Stimulated activated CD8-positive, alpha-beta memory T cell treated with anti-CD3 and anti-CD28 coated beads, Interleukin-2, amount 100 ng/mL, for 48 hours (primary cell): ENCODE results near the gene OGDH.
A peak's percentile ranks its signal among the peaks of the same experiment; 100 is the strongest.

Source experiments
- DNase-seq, 2 donors: peaks; one replicate each; pipeline ENCODE4 v3.0.0-alpha.2; 2020; ENCODE audit warnings: low read depth in 2 of 2

The OGDH gene

DNA sequence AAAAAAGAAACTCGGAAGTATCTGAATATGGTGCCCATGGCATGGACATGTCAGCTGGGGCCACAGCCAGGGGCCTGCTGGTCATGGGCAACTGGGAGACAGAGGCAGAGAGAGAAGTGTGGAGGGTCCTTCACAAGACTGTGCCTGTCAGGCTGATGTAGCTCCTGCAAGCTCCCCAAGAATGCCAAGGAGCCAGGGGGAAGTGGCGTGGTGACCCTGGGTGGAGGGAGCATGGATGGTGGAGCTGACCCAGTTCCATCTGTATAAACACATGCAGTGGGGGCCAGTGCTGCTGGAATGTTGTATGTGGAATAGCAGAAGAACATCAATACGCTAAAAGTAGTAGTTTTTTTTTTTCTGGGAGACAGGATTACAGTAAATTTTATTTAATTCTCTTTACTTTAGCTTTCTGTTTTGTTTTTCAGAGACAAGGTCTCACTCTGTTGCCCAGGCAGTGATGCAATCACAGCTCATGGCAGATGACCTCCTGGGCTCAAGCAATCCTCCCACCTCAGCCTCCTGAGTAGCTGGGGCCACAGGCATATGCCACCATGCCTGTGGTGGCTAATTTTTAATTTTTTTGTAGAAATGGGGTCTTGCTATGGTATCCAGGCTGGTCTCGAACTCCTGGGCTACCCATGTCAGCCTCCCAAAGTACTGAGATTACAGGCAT lies 131.8 kb downstream of the OGDH start:
- DNase-seq, result no peak

DNA sequence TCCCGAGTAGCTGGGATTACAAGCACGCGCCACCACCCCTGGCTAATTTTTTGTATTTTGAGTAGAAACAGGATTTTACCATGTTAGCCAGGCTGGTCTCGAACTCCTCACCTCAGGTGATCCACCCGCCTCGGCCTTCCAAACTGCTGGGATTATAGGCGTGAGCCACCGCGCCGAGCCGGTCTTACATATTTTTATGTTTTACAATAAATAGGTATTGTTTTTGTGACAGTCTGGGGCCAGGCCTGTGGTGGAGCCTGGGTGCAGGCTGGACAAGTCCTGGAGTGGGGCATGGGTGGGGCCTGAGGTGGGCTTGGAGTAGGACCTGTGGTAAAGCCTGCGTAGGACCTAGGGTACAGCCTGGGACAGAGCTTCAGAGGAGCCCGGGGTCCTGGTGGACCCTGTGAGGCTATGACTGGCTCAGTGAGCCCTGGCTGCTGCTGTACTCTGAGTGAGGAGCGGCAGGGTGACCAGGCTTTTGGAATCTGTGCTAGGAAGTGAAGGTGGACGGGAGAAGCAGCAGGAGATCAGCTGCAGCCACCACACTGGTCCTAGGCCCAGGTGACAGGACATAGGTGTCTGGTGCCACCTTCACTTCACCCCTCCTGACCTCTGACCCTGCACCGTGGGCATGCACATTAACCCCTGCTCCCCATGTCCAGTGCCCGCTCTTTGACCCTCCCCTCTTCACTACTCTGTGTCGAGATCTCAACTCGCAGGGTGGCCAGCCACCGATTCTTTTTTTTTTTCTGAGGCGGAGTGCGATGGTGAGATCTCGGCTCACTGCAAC lies 132.6 kb downstream of the OGDH start:
- DNase-seq, result no peak

DNA sequence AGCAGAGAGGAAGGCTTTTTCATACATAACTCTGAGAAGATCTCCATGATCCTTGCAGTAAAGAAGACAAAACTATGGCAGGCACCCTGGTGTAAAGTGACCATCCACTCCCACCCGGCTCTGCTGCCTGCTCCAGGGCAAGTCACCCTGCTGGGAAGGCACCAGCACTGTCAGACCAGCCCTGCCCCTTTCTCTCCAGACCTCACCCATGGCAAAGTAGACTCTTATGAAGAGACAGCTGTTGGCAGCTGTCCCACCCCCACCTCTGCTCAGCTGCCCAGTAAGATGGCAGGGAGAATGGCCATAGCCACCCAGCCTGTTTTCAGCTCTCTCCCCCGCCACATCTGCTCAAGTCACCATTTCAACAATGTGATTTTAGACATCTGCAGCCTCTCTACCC lies 133.6 kb downstream of the OGDH start:
- no peak for DNase-seq

DNA sequence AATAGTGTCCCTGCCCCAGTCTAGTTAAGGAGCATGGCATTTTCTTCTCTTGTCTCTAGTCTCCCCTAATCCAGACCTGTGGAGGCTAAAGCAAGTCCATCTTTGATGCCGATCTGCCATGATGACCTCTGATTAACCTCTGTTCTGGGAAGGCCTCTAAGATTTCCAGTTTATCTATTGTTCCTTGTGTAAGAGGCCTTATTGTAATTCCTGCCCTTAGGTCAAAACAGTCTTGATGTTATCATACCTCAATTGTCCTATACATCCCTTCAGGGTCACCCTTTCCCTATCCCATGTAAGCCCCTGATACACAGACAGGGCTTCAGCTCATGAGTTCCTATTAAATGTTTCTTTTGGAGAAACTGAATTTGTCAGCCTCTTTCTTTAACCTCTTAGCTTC lies 137.3 kb downstream of the OGDH start:
- DNase-seq, result no peak

DNA sequence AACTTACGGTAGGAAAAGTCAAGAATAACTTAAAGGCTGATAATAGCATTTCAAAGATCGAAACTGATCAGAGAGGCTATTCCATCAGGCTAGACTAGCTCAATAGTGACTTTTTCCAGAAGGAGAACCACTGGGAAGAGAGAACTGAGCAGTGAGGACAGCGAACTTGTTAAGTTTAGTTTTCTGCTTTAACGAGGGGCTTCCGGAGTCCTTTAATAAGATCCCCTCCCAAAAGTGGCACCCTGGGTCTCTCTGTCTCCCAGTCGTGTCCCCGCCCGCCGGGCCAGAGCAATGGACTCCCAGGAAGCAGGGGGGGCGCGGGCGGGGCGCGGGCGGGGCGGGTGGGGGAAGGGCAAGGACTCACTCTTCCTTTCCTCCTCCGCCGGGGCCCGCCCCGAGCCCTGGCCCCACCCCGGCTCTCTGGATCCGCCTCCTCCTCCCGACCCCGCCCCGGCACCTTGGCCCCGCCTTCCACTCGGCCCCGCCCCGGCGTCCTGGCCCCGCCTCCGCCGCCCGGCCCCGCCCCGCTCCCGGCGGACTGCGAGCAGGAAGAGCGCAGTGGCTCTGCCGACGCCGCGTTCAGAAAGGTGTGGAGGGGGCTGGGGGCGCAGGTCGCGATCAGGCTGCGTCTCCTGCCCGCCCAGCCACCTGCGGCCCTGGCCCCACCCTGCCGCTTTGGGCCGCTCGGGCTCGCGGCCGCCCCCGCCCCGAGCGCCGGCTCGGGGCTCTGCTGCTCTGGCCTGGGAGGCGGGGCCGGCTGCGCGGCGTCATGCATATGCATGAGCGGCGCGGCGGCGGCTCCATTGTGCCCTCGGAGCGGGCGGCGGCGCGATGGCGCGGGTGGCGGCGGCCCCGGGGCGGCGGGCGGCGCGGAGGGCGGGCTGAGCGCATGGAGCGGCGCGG lies 141.9 kb downstream of the OGDH start, which contains the start of gene ZMIZ2:
ZMIZ2 (plus strand) TSS at position 803 of the 903 bp plus-strand sequence. CDS start 7,403 bp downstream, outside the sequence.
- DNase-seq, result peak; percentile 80 to 88

DNA sequence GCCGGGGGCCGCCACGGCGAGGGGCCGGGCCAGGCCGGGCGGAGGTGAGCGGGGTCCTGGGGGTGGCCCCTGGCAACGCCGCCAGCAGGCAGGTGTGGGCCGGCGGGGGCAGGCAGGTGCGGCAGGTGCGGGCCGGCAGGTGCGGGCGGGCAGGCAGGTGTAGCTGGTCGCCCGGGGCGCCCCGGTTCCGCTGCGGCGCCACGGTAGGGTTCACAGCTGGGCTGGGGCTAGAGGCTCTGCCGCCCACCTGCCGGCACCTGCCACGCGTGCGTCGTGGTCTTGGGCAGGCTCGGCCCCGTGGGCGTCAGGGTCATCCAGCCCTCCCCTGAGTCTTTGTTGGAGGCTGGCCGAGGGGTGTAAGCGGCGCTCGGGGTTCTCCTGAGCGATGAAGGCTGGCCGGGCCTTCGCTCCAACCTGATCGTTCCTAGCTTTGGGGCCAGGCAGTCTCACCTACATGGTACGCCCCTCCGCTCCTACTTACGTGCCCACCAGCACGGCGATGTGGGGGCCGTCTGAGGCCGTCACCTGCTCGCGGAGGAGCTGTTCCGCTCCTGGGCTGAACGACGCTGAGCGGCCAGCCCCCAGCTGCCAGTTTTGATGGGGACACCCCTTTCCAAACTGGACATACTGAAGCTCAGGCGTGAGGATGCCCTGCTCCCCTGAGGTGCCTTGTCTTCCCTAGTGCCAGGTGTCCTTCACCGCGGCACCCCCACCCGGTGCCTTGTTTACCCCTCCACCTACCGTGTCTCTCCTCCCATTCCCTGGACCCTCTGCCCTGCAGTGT lies 142.7 kb downstream of the OGDH start:
- DNase-seq, result peak; percentile 14 to 17

DNA sequence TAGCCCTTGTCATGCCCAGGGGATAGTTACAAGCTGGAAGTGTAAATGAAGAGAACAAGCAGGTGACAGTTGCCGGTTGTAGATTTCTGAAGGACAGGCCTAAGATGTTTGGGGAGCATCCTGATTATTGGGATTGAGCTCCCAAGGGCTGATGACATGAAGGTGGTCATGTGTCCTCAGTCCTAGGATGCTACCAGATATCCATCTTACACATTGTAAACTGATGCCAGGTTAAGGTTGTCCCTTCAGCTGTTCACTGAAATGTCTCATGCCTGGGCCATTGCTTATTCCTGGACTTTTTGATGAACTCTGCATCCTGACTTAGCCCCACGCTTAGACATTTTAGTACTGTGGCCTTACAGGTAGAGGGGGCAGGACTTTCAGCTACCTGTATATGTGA lies 143.6 kb downstream of the OGDH start:
- DNase-seq, result no peak

DNA sequence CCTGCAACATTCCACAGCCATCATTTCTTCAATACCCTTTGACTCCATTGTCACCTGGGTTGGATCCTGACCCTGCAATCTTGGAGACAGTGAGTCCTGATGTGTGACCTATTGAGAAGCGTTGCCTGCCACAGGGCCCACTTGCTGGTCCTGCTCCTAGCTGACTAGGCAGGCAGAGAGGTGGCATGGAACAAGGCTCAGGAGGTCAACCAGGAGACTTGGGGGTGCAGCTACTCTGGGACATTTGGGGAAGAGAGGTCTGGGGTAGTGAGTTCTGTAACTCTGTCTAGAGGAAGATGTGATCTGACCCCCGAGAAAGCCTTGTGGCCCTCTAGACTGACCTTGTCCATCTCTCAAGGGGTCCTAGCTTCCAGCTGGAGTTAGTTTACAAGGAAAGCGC lies 144.0 kb downstream of the OGDH start:
- no peak for DNase-seq

DNA sequence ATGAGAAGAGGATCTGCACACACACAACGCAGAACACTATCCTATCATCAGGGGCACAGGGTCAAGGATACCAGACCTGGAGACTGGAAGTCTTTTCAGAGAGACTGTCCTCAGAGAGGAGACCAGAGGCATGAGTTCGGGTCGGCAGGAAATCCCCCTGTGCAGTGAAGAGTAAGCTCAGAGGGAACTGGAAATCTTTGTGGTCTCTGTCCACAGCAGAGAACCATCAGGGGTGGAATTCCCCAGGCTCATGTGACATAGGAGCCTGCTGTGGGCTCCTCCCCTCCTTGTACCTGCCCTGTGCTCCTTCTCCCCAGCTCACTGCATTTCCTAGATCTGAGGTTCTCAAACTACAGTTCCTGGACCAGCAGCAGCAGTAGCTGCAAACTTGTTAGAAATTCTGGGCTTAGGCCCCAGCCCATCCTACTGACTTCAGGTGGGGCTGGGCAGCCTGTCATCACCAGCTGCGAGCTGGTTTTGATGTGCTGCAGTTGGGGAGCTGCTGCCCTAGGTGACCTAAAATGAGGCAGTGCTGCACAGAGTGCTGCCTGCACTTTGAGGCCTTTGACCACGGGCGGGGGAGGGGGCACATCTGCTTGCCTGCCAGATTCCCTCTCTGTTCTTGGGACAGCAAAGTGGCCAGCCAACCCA lies 144.6 kb downstream of the OGDH start:
- peak; percentile 23 to 36 for DNase-seq

DNA sequence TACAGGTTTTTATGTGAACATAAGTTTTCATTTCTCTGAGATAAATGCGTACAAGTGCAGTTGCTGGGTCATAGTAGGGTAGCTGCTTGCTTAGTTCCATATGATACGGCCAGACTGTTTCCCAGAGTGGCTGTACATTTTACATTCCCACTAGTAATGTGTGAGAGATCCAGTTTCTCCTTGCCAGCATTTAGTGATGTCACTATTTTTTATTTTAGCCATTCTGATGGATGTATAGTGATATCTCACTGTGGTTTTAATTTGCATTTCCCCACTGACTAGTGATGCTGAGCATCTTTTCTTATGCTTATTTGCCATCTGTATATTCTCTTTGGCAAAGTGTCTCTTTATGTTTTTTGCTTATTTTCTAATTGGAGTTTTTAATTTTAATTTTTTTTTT lies 146.4 kb downstream of the OGDH start:
- no peak for DNase-seq

DNA sequence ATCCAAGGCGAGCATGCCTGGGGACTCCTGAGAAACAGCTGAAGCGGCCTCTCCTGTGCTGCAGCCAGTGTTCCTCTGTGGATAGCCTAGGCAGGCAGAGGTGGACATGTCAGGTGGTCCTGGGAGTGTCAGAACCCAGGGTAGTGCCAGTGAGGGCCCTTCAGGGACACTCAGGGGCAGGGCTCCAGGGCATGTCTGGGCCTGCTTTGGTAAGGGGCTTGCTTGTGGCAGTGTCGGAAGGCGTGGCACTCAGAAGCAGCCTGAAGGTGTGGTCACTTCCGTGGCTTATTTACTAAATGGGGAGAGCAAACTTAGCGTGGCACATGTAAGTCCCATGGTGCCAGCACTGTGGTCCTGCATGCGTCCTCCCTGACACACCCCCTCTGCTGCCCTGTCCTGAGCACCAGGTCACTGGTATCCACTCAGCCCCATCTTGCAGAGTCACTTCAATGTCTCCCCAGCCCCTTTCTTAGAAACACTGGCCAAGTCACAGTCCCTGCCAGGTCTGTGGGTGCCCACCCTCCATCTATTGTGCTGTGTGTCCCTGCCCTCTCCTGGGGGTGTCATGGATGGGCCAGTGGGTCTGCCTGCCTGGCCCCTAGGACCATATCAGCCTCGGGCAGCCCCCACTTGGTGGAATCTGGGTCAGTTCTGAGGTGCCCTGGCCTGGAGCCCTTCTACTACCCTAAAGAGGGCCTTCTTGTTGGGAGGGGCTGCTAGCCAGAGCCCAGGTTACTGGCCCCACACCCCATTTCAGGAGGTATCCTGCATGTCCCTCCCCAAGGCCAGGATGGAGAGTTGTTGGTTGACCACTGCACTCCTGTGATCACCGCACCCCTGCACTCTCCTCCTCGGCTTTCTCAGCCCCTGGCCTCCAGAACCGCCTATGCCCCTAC lies 148.6 kb downstream of the OGDH start:
- no peak for DNase-seq

DNA sequence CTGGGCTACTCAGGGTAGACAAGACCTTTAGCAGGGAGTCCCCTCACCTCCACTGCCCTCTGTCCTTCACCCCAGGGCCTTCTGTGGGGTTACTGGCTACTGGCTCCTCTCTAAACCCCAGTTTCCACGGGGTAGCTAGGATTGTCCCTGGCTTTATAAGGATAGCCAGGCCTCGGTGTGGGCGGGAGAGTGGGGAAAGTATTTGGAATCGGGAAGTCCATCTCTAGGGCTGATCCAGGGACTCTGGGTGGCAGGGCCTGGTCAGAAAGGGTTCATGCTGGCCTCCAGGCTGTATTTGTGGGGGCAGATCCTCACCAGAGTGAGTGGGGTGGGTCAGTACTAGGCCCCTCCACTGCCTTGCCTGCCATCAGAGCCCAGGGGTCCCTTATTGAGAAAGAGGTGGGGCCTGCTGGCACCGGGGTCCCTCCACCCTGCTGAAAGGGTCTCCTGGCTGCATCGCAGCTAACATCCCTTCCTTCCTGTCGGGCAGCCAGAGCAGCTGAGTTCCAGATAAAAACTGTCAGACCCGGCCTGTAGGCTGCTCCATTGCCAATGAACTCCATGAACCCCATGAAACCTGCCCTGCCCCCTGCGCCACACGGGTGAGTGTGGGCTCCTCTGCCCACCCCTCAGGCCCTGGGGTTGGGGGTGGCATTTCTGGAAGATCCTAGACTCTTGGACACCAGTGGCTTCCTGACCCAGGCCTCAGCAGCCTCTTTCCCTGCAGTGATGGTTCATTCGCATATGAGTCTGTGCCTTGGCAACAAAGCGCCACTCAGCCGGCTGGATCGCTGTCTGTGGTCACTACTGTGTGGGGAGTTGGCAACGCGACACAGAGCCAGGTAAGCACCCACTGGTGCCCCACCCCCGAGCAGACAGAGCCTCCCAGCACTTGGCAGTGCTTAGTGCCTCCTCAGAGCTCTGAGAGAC lies 149.5 kb downstream of the OGDH start:
- no peak for DNase-seq

DNA sequence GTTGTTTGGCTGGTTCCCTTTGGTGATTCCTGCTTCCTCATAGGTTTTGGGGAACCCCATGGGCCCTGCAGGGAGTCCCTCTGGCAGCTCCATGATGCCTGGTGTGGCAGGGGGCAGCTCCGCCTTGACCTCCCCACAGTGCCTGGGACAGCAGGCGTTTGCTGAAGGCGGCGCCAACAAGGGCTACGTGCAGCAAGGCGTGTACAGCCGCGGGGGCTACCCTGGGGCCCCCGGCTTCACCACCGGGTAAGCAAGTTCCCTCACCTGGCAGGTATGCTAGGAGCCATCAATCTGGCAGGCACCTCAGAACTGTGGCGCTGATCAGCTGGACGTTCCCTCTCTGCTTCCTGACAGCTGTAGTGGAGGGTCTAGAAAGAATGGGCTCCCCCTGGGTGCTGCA lies 150.5 kb downstream of the OGDH start:
- DNase-seq, result no peak

DNA sequence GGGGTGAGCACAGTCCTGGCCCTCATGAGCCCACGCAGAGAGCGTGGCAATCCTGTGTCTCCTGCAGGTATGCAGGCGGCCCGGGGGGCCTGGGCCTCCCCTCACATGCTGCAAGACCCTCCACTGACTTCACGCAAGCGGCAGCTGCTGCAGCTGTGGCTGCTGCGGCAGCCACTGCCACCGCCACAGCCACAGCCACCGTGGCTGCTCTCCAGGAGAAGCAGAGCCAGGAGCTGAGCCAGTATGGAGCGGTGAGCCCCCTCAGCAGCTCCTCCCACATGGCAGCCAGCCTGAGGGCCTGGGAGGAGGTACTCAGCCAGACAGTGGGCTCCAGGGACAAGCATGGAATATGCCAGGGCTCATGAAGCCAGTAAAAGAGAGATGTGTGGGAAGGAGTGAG lies 150.9 kb downstream of the OGDH start:
- no peak for DNase-seq

DNA sequence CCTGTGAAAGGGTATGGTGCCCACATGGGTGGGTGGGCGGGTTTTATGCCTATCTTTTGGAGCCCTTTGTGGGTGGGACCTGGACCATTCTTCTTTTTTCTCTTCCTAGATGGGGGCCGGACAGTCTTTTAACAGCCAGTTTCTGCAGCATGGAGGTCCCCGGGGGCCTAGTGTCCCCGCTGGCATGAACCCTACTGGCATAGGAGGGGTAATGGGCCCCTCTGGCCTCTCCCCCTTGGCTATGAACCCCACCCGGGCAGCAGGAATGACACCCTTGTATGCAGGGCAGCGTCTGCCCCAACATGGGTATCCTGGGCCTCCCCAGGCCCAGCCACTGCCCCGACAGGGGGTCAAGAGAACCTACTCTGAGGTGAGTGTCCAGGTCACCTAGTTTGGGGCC lies 151.3 kb downstream of the OGDH start:
- no peak for DNase-seq
